Stimulated activated naive CD8-positive, alpha-beta T cell treated with anti-CD3 and anti-CD28 coated beads, Interleukin-15, Interleukin-2, amounts not matched to agents 100 ng/mL and 50 ng/mL, for 24 hours (primary cell): ENCODE measurements around the gene NPAS2.

Experiments used
- H3K27ac Mint-ChIP-seq: one replicate; pipeline ENCODE4 v1.8.0; 2021; ENCODE audit warnings: mild to moderate bottlenecking, mixed read lengths
- H3K27me3 Mint-ChIP-seq: one replicate; pipeline ENCODE4 v1.8.0; 2021; ENCODE audit warnings: mixed read lengths
- H3K36me3 Mint-ChIP-seq: one replicate; pipeline ENCODE4 v1.8.0; 2021; ENCODE audit warnings: low read depth, mixed read lengths
- H3K4me1 Mint-ChIP-seq: one replicate; pipeline ENCODE4 v1.8.0; 2021; ENCODE audit warnings: low read depth, mixed read lengths
- H3K4me3 Mint-ChIP-seq: one replicate; pipeline ENCODE4 v1.8.0; 2021; ENCODE audit warnings: mild to moderate bottlenecking, mixed read lengths
- H3K9me3 Mint-ChIP-seq: one replicate; pipeline ENCODE4 v1.8.0; 2021; ENCODE audit warnings: mixed read lengths

The NPAS2 gene

GRCh38 chr2:100967716-100968115, 147.8 kb downstream of the NPAS2 start:
- Mint-ChIP-seq H3K36me3 (no peaks in the 10 kb centered on the region), H3K27me3 (no peaks in the 10 kb centered on the region), H3K4me3 (no peak overlapping the region), H3K27ac (no peak overlapping the region), H3K9me3 (no peaks in the 10 kb centered on the region), H3K4me1 (no peaks in the 10 kb centered on the region)

GRCh38 chr2:100968146-100969145, 148.5 kb downstream of the NPAS2 start:
- Mint-ChIP-seq H3K4me1 (no peaks in the 10 kb centered on the region), H3K9me3 (no peaks in the 10 kb centered on the region), H3K4me3 (no peak overlapping the region), H3K27ac (no peak overlapping the region), H3K27me3 (no peaks in the 10 kb centered on the region), H3K36me3 (no peaks in the 10 kb centered on the region)

DNA sequence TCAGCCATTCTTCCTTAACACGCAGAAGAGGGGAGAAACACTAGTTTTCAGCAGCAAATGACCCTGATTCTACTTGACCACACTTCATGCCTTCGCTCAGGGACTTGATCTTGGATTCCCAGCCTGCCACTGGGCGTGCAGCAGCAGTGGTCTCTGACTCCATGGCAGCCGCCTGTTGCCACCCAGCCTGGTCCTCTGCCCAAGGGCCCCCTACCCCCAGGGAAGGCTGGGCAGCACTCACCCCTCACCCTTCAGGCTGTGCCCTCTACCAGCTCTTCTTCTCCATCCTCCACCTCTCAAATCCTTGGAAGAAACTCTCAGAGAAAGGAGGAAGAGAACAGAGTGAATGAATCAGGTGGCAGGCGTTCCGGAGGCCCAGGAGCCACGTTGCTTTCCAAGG, 150.1 kb downstream of the NPAS2 start:
- H3K9me3 Mint-ChIP-seq, result no peaks in the 10 kb centered on the region
- H3K4me3 Mint-ChIP-seq, result no peak overlapping the region
- no peak overlapping the region for H3K27ac Mint-ChIP-seq
- H3K27me3 Mint-ChIP-seq, result no peaks in the 10 kb centered on the region
- H3K36me3 Mint-ChIP-seq, result no peaks in the 10 kb centered on the region
- no peaks in the 10 kb centered on the region for H3K4me1 Mint-ChIP-seq

GRCh38 chr2:100971221-100971620, 151.3 kb downstream of the NPAS2 start:
- H3K27ac Mint-ChIP-seq, result no peak overlapping the region
- H3K4me3 Mint-ChIP-seq, result no peak overlapping the region
- H3K9me3 Mint-ChIP-seq, result no peaks in the 10 kb centered on the region
- H3K4me1 Mint-ChIP-seq, result no peaks in the 10 kb centered on the region
- H3K27me3 Mint-ChIP-seq, result no peaks in the 10 kb centered on the region
- H3K36me3 Mint-ChIP-seq, result no peaks in the 10 kb centered on the region

- no peaks in the 10 kb centered on the region for H3K9me3 Mint-ChIP-seq
- H3K36me3 Mint-ChIP-seq, result no peaks in the 10 kb centered on the region
- no peak overlapping the region for H3K27ac Mint-ChIP-seq
Measured at GRCh38 chr2:100972452-100972851, 152.5 kb downstream of the NPAS2 start.

DNA sequence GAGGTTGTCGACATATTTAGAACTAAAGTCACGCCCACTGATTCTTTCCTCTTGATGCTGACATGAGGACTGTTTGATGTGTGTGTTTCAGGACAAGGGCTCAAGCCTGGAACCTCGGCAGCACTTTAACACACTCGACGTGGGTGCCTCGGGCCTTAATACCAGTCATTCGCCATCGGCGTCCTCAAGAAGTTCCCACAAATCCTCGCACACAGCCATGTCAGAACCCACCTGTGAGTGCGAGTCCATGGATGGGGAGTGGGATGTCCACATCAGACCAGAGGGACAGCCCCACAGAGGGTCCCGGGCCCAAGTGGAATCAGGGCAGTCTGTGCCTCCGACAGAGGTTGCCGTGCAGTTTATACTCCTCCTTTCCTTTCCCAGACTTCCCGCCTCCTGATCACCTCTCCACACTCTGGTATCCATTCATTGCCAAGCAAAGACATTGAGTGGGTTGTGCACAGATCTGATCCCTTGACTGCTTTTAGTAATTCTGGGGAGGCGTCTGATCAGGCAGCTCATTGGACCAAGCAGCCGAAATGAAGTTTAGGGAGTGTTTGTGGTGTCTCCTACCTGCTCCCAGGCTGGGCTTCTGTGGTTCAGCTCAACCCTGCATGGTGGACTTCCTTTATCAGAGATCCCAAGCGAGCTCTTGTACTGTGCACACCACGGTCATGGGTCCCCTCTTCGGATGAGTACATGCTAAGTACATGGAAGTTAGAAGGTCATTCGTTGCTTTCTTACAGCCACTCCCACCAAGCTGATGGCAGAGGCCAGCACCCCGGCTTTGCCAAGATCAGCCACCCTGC, 155.0 kb downstream of the NPAS2 start:
- Mint-ChIP-seq H3K36me3 (no peaks in the 10 kb centered on the region), H3K27me3 (no peaks in the 10 kb centered on the region), H3K4me1 (peaks cover 3% of the 10 kb centered on the region), H3K4me3 (no peak overlapping the region), H3K9me3 (no peaks in the 10 kb centered on the region), H3K27ac (no peak overlapping the region)

More at GRCh38 chr2:100972452-100972851, 152.5 kb downstream of the NPAS2 start:
- Mint-ChIP-seq H3K4me3 (no peak overlapping the region), H3K4me1 (peaks cover 3% of the 10 kb centered on the region), H3K27me3 (no peaks in the 10 kb centered on the region)

DNA sequence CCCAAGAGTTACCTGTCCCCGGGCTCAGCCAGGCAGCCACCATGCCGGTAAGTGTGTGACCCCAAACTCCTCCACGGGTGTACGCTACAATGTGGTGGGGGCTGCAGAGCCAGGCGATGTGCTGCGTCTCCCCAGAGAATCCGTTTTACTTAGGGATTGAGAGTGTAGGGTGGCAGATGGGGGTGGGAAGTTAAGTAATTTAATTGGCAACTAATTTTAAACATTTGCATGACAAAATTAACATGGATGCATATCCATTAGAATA, 155.5 kb downstream of the NPAS2 start:
- Mint-ChIP-seq H3K4me1 (peaks cover 3% of the 10 kb centered on the region), H3K9me3 (no peaks in the 10 kb centered on the region), H3K4me3 (no peak overlapping the region), H3K27ac (no peak overlapping the region), H3K36me3 (no peaks in the 10 kb centered on the region), H3K27me3 (no peaks in the 10 kb centered on the region)

DNA sequence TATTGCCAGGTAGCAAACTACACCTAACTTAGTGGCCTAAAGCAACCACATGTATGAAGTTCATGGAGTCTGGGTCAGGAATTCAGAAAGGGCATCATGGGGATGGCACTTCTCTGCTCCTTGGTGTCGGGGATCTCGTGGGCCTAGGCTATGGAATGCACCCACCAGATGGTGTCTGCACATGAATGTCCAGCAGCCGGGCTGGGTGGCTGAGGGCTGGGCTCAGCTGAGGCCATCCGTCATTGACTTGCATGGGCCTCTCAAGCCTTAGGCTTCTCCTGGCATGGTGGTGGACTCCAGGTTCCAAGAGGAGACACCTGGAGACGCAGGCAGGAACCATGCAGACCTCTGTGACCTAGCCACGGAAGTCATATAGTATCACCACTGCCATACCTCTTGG, 156.1 kb downstream of the NPAS2 start:
- Mint-ChIP-seq H3K27me3 (no peaks in the 10 kb centered on the region), H3K27ac (no peak overlapping the region), H3K4me3 (no peak overlapping the region), H3K9me3 (no peaks in the 10 kb centered on the region), H3K4me1 (peaks cover 3% of the 10 kb centered on the region), H3K36me3 (no peaks in the 10 kb centered on the region)

- Mint-ChIP-seq H3K4me1 (peaks cover 3% of the 10 kb centered on the region), H3K36me3 (no peaks in the 10 kb centered on the region), H3K4me3 (no peak overlapping the region), H3K27ac (no peak overlapping the region), H3K9me3 (no peaks in the 10 kb centered on the region), H3K27me3 (no peaks in the 10 kb centered on the region)
Measured at GRCh38 chr2:100976645-100977391, 156.9 kb downstream of the NPAS2 start.

DNA sequence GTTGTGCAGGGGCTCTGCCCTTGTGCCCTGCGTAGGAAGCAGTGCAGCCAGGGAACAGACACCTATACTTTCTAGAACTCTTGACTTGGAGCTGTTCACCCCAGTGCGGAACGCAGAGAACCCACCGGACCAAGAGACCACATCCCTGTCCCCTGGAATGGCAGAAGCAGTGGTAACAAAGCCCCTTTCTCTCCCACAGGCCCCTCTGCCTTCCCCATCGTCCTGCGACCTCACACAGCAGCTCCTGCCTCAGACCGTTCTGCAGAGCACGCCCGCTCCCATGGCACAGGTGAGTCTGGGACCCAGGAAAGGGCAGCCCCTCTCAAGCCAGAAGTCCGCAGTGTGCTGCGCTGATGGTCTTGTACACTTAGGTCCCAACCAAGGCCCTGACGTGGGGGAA, 157.6 kb downstream of the NPAS2 start:
- H3K4me3 Mint-ChIP-seq, result no peak overlapping the region
- no peak overlapping the region for H3K27ac Mint-ChIP-seq
- peaks cover 3% of the 10 kb centered on the region for H3K4me1 Mint-ChIP-seq
- H3K36me3 Mint-ChIP-seq, result no peaks in the 10 kb centered on the region
- H3K27me3 Mint-ChIP-seq, result no peaks in the 10 kb centered on the region
- no peaks in the 10 kb centered on the region for H3K9me3 Mint-ChIP-seq

DNA sequence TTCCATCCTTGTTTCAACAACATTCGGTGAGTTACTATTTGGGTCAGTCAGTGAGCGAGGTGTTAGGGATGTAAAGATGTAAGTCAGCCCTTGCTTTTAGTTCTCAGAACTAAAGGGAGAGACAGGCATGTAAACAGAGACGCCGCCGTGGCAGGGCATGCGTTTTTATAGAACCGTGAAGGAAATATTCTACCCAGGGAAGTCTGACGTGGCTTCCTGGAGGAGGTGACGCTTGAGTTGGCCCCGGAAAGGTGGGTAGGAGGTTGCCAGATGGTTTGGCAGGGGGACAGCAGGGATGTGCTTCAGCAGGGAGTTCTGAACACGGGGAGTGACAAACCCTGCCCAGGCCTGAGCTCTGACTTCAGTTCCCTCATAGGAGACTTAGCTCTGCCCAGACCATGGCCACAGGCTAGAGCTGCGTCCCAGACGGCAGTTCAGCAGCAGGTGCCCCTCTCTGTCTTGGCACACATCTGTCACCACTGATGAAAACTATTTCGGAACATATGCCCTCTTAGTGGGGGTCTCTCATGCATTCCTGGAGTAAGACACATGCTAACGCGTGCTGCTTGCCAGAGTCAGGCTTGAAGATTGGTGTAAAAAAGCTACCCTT, 158.7 kb downstream of the NPAS2 start:
- H3K27me3 Mint-ChIP-seq, result no peaks in the 10 kb centered on the region
- no peak overlapping the region for H3K4me3 Mint-ChIP-seq
- no peaks in the 10 kb centered on the region for H3K9me3 Mint-ChIP-seq
- H3K27ac Mint-ChIP-seq, result peak overlapping the region; percentile 18
- peaks cover 3% of the 10 kb centered on the region for H3K4me1 Mint-ChIP-seq
- H3K36me3 Mint-ChIP-seq, result no peaks in the 10 kb centered on the region

- no peak overlapping the region for H3K4me3 Mint-ChIP-seq
- H3K27ac Mint-ChIP-seq, result no peak overlapping the region
- no peaks in the 10 kb centered on the region for H3K9me3 Mint-ChIP-seq
- no peaks in the 10 kb centered on the region for H3K36me3 Mint-ChIP-seq
- no peaks in the 10 kb centered on the region for H3K27me3 Mint-ChIP-seq
- H3K4me1 Mint-ChIP-seq, result peaks cover 3% of the 10 kb centered on the region
Measured at GRCh38 chr2:100980046-100980445, 160.1 kb downstream of the NPAS2 start.

- peaks cover 3% of the 10 kb centered on the region for H3K4me1 Mint-ChIP-seq
- no peak overlapping the region for H3K4me3 Mint-ChIP-seq
- H3K27me3 Mint-ChIP-seq, result no peaks in the 10 kb centered on the region
- H3K9me3 Mint-ChIP-seq, result no peaks in the 10 kb centered on the region
- H3K36me3 Mint-ChIP-seq, result no peaks in the 10 kb centered on the region
- H3K27ac Mint-ChIP-seq, result no peak overlapping the region
Measured at GRCh38 chr2:100981011-100981410, 161.1 kb downstream of the NPAS2 start.

GRCh38 chr2:100982431-100982861, 162.5 kb downstream of the NPAS2 start:
- Mint-ChIP-seq H3K4me1 (no peaks in the 10 kb centered on the region), H3K27ac (no peak overlapping the region), H3K9me3 (no peaks in the 10 kb centered on the region), H3K27me3 (no peaks in the 10 kb centered on the region), H3K4me3 (no peak overlapping the region), H3K36me3 (no peaks in the 10 kb centered on the region)
